Adrenal gland (tissue), 5 donors: ENCODE measurements around the gene DYDC2.

ENCODE experiments used
- POLR2A ChIP-seq, 2 donors: fragments of 450-650 bp; IDR thresholded peaks; one replicate each; pipeline ENCODE4 v1.6.1; 2017; ENCODE audit warnings: antibody characterized with exemption in 2 of 2, mild to moderate bottlenecking in 2 of 2, moderate library complexity in 1 of 2
- TF ChIP-seq, protein P1 (sequence below), 6 experiments: fragments of 450-650 bp in 4 of 6; fragments of 200-600 bp in 2 of 6; sonication (generic) in 1 of 6; IDR thresholded peaks; 1 replicate in 5 of 6; 2 replicates in 1 of 6; pipeline versions ENCODE4 v1.5.1 to v1.8.0; 2016 to 2021; ENCODE audit warnings: antibody characterized with exemption in 6 of 6, mild to moderate bottlenecking in 2 of 6, moderate library complexity in 1 of 6
- donor health status: DM: no; HTN: no; CAD: no.

- TF ChIP-seq POLR2A (IDR thresholded peaks at IDR 0.05), result no peak
- TF ChIP-seq, protein P1, sequence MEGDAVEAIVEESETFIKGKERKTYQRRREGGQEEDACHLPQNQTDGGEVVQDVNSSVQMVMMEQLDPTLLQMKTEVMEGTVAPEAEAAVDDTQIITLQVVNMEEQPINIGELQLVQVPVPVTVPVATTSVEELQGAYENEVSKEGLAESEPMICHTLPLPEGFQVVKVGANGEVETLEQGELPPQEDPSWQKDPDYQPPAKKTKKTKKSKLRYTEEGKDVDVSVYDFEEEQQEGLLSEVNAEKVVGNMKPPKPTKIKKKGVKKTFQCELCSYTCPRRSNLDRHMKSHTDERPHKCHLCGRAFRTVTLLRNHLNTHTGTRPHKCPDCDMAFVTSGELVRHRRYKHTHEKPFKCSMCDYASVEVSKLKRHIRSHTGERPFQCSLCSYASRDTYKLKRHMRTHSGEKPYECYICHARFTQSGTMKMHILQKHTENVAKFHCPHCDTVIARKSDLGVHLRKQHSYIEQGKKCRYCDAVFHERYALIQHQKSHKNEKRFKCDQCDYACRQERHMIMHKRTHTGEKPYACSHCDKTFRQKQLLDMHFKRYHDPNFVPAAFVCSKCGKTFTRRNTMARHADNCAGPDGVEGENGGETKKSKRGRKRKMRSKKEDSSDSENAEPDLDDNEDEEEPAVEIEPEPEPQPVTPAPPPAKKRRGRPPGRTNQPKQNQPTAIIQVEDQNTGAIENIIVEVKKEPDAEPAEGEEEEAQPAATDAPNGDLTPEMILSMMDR (IDR thresholded peaks at IDR 0.05), result no peak
These were observed 49.6 kb downstream of the DYDC2 start for GRCh38 chr10:80406204-80406603.
